Left ventricle myocardium inferior (tissue), 1 donor: ENCODE measurements around the gene BLACAT1. TPM values are rescaled to one million over a fixed set of nuclear protein-coding genes. Genes with fewer than 3 reads are reported as not detected.
"Not testable (repeated sequence)": the region's sequence is repeated elsewhere in the genome, so short reads cannot be mapped to it uniquely, and the experiment has no call there.

Source experiments
- DNase-seq: peaks from one replicate; pipeline ENCODE4 v3.0.0-alpha.2; 2020
- H3K27ac ChIP-seq: fragments of 200-600 bp; replicated peaks from 2 replicates; pipeline ENCODE4 v1.8.0; 2021
- H3K27me3 ChIP-seq: fragments of 200-600 bp; 2 replicates; pipeline ENCODE4 v1.8.0; 2021; ENCODE audit warnings: low read depth
- H3K36me3 ChIP-seq: fragments of 200-600 bp; 2 replicates; pipeline ENCODE4 v1.8.0; 2021
- H3K4me1 ChIP-seq: fragments of 200-600 bp; 2 replicates; pipeline ENCODE4 v1.8.0; 2021
- H3K4me3 ChIP-seq: fragments of 200-600 bp; 2 replicates; pipeline ENCODE4 v1.8.0; 2021; ENCODE audit warnings: mild to moderate bottlenecking, moderate library complexity
- H3K9me3 ChIP-seq: fragments of 200-600 bp; replicated peaks from 2 replicates; pipeline ENCODE4 v1.8.0; 2021
- CTCF ChIP-seq: fragments of 200-600 bp; IDR thresholded peaks from 2 replicates; pipeline ENCODE4 v1.8.0; 2021; ENCODE audit warnings: antibody characterized with exemption, mild to moderate bottlenecking, borderline replicate concordance
- intact Hi-C: fragments of 100-400 bp; cut with micrococcal nuclease; formaldehyde crosslinking; loops from one replicate; pipeline ENCODE4 v1.11.0; 2022
- total RNA-seq: library from RNA; stranded (reverse); fragmentation: NEBNext Ultra II Directional; extraction: Animal tissue kit (Norgen Biotek cat#: 25700); gene quantifications from one replicate; pipeline ENCODE4 v1.2.1, GENCODE V29; 2021
- donor health status: DM: no; HTN: yes; CAD: no; lungs with severe emphysema.

The BLACAT1 gene
- total RNA-seq, 1 donor from 2014 or later, result not detected

DNA sequence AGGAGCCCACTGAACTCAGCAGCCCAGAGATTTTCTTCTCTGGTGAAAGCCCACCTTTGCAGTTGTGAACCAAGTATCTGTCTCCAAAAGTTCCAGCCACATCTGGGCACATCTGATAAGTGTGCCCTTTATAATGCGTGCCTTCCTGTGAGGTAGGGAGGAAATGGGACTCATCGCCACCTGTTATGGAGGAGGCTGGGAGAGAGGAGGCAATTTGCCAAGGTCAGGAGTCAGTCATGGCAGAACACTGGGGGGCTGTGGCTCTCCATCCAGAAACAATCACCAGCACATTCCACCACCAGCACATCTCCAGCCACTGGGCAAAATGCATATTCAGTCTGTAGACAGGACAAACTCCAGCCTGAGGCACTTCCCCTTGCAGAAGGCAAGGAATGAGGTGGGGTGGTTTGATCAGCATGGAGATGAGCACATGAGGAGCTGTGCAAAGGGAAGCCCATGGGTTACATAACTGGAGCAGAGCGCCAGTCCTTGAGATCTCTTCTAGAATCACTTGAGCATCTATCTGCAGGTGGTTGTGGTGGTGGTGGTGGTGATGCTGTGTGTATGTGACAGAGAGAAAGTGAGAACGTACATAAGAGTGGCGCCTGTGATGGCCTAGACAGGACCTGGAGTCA is 19.0 kb downstream of the BLACAT1 start:
- intact Hi-C loops, result no loop called here
- DNase-seq, result no peak

GRCh38 chr1:205435578-205436573 is 20.0 kb downstream of the BLACAT1 start:
- no peak for TF ChIP-seq CTCF
- intact Hi-C loops, result no loop called here

More for the DNA sequence above, 19.0 kb downstream of the BLACAT1 start:
- no peaks in the 10 kb centered on the region for H3K9me3 ChIP-seq
- H3K27ac ChIP-seq, result no peak overlapping the region
- H3K36me3 ChIP-seq, result no peaks in the 10 kb centered on the region
- TF ChIP-seq CTCF, result no peak
- peaks cover 52% of the 10 kb centered on the region for H3K4me1 ChIP-seq
- no peaks in the 10 kb centered on the region for H3K27me3 ChIP-seq
- no peak overlapping the region for H3K4me3 ChIP-seq

DNA sequence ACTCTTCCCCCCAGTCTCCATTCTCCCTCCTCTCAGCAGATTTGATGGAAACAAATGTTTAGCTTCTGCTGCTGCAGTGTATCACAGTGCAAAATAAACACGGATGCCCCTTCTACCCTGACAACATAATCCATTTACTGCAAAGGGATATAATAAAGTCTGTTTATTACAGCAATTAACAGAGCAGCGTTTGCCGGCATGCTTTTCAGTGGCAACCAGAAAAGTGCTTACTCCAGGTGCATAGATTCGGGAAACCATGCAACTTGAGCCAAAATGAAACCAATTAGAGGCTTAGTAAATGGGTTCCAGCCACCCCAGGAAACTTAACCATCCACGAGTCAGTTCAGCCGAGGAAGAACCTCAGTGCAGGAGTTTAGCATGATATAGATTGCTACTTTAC is 21.1 kb downstream of the BLACAT1 start:
- intact Hi-C loops, result no loop called here
- no peak for TF ChIP-seq CTCF

More at GRCh38 chr1:205435578-205436573, 20.0 kb downstream of the BLACAT1 start:
- Histone ChIP-seq H3K27ac (no peak overlapping the region), H3K4me3 (no peak overlapping the region), H3K4me1 (peaks cover 45% of the 10 kb centered on the region), H3K27me3 (no peaks in the 10 kb centered on the region), H3K36me3 (no peaks in the 10 kb centered on the region), H3K9me3 (no peaks in the 10 kb centered on the region)
- DNase-seq, result no peak

DNA sequence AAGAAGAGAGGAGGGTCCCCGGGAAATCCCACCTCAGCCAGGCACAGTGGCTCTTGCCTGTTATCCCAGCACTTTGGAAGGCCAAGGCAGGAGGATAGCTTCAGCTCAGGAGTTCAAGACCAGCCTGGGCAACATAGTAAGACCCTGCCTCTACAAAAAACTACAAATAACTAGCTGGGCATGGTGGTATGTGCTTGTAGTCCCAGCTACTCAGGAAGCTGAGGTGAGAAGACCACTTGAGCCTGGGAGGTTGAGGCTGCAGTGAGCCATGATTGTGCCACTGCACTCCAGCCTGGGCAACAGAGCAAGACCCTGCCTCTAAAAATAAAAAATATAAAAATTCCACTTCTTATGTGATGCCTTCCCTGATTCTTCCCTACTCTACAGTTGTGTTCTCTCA is 23.2 kb downstream of the BLACAT1 start:
- H3K9me3 ChIP-seq, H3K27ac ChIP-seq, H3K4me3 ChIP-seq, intact Hi-C loops, H3K27me3 ChIP-seq, H3K36me3 ChIP-seq, DNase-seq: not testable (repeated sequence)
- H3K4me1 ChIP-seq, result peaks cover 22% of the 10 kb centered on the region

More for the DNA sequence above, 21.1 kb downstream of the BLACAT1 start:
- Histone ChIP-seq H3K27ac (no peak overlapping the region), H3K4me3 (no peak overlapping the region), H3K36me3 (no peaks in the 10 kb centered on the region), H3K27me3 (no peaks in the 10 kb centered on the region), H3K9me3 (no peaks in the 10 kb centered on the region), H3K4me1 (peaks cover 39% of the 10 kb centered on the region)
- no peak for DNase-seq

GRCh38 chr1:205432116-205432515 is 23.7 kb downstream of the BLACAT1 start:
- H3K4me1 ChIP-seq, result peaks cover 16% of the 10 kb centered on the region
- TF ChIP-seq CTCF, result no peak
- no peaks in the 10 kb centered on the region for H3K27me3 ChIP-seq
- no peak overlapping the region for H3K4me3 ChIP-seq
- no peak for DNase-seq
- intact Hi-C loops, result no loop called here
- no peaks in the 10 kb centered on the region for H3K36me3 ChIP-seq
- H3K27ac ChIP-seq, result no peak overlapping the region
- no peaks in the 10 kb centered on the region for H3K9me3 ChIP-seq
